HG02610 (cell line): ENCODE data around the gene WDR93.

Experiments used
- ATAC-seq: cut with Tn5 transposase; IDR thresholded peaks from one replicate; pipeline ENCODE4 v1.9.1; 2021; ENCODE audit warnings: mild to moderate bottlenecking, moderate library complexity; ENCODE audit not compliant: unreplicated experiment

Gene WDR93

GRCh38 chr15:89690276-89691218 lies at the start of gene WDR93, which contains the start of gene PEX11A:
WDR93 (plus strand) TSS chr15:89690811; CDS start chr15:89701747, 10,936 bp downstream.
PEX11A (minus strand) TSS chr15:89690754; CDS start chr15:89690632, 122 bp downstream.
- ATAC-seq = peak; percentile 92

DNA sequence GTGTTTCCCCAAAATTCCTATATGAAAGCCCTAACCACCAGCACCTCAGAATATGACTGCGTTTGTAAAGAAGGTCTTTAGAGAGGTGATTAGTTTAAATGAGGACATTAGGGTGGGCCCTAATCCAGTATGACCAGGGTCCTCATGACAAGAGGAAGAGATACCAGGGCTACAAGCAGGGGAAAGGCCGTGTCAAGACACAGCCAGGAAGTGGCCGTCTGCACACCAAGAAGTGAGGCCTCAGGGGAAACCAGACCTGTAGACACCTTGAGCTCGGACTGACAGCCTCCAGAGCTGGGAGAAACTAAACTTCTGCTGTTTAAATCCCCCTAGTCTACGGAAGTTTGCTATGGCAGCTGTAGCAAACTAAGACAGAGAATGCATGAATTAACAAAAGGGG lies 49.6 kb upstream of the WDR93 start:
- ATAC-seq = no peak

DNA sequence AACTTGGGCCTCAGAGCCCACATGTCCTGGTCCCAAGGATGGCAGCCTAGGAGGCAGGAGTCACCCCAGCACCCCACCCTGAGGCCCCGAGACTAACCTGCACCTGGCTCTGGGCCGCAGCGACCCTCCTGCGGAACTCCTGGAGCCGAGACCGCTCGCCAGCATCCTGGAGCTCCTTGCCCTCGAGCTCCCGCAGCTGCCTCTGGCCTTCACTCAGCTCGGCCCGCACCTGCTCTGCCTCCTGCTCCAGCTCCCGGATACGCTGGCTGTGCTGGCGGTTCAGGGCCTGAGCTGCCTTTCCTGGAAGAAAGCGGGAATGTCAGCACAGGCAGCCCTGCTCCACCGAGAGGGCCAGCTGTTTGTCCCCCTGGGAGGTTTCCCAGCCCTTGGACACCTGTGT lies 48.5 kb upstream of the WDR93 start:
- no peak for ATAC-seq

DNA sequence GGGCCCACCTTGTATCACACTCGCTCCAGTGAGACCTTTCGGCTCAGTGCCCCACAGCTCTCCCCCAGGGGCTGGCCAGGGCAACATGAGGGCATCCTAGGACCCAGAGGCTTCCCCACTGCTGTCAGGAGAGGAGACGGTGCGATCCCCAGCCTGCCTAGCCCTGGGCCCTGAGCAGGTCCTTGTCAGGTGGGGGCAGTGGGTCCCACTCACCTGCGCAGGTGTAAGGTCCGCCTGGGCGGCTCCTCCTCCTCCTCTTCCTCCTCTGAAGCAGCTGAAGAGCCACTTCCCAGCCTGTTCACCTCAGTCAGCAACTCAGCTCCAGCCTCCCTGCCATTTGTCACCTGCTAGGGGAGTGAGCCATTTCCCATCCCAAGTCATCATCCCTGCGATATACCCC lies 44.9 kb upstream of the WDR93 start:
- ATAC-seq = no peak

- no peak for ATAC-seq
Observed at GRCh38 chr15:89646416-89647141, 44.0 kb upstream of the WDR93 start.

GRCh38 chr15:89647191-89647851 lies 43.3 kb upstream of the WDR93 start:
- peak; percentile 44 for ATAC-seq

GRCh38 chr15:89648106-89649012 lies 42.3 kb upstream of the WDR93 start:
- ATAC-seq = no peak

GRCh38 chr15:89649013-89649625 lies 41.5 kb upstream of the WDR93 start:
- ATAC-seq = no peak

GRCh38 chr15:89649716-89650115 lies 40.9 kb upstream of the WDR93 start:
- ATAC-seq = no peak

DNA sequence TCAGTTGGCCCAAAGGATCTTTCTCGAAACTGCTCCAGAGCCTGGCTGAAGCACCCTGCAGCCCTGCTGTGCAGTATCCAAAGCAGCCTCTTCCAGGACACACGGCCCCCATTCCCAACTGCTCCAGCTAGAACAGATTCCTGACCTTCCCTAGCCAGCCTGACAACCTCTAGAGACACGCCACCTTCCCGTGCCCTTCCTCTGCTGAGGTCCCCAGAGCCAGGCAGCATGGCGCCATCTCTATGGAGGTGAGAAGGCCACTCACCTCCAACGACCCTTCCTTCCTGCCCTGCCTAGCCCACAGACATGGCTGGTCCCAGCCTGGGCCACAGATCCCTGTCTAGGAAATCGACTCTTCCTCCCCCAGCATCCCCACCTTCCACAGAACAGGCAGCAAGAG lies 38.5 kb upstream of the WDR93 start:
- no peak for ATAC-seq

DNA sequence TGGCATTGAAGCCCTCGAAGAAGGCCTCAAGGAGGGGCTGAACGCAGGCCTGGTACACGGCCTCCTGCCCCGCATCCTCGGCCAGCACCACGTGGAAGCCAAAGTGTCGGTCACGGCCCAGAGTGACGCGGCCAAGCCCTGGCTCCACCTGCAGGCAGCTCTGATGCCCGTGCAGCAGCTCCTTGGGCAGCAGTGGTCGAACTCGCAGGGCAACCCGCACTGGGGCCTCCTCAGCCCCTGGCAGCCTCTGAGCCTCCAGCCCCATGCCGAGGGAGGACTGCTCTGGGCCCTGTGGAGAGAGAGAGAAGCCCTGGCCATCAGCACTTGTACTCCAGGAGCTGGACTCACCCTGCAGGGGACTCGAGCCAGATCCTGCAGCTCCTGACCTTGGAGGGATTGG lies 37.9 kb upstream of the WDR93 start:
- no peak for ATAC-seq

GRCh38 chr15:89653578-89653977 lies 37.0 kb upstream of the WDR93 start:
- no peak for ATAC-seq

GRCh38 chr15:89654301-89654761 lies 36.3 kb upstream of the WDR93 start:
- ATAC-seq = no peak

DNA sequence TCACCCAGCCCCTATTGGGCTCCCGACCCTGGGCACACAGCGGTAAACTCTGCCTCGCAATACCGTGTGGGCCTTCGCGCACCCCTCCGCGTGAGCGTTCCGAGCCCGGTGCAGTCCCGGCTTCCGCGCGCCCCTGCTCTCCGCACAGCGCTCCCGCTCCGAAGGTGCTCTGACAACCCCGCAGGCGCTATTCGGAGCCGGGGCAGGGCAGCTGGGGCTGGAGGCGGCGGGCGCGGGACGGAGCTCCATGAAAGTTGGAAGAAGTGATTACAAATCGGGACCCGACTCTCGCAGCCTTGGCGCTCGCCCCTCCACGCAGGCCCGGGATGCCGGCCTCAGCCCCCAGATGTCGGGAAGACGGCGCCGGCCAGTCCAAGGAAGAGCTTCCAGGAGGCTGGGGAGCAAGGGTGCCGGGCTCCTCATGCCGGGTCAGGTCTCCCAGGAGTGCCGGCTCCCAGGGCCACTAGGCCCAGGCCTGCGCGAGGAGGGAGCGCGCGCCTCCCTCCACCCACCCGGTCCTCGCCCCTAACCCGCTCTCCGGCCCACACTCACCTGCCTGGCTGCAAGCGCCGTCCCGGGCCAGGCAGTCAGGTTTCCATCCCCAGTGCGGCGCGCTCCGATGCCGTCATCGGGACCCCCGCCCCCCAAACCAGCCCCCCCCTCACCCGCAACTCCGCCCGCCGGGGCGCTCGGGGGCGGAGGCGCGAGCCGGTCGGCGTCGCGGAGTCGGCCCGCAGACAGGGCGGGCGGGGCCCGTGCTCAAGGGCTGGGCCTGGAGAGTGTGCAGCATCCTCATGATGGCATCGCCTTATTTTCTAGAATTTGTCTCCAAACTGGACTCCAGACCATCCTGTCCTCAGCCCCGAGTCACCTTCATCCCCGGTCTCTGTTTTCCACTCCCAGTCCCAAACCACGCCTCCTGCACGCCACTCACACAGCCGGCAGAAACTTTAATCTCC lies 35.5 kb upstream of the WDR93 start, which contains the start of gene KIF7:
Gene KIF7, minus strand, starts transcription at position 621 of the 959 bp plus-strand sequence. CDS start 2,537 bp downstream, outside the sequence.
- ATAC-seq = no peak

DNA sequence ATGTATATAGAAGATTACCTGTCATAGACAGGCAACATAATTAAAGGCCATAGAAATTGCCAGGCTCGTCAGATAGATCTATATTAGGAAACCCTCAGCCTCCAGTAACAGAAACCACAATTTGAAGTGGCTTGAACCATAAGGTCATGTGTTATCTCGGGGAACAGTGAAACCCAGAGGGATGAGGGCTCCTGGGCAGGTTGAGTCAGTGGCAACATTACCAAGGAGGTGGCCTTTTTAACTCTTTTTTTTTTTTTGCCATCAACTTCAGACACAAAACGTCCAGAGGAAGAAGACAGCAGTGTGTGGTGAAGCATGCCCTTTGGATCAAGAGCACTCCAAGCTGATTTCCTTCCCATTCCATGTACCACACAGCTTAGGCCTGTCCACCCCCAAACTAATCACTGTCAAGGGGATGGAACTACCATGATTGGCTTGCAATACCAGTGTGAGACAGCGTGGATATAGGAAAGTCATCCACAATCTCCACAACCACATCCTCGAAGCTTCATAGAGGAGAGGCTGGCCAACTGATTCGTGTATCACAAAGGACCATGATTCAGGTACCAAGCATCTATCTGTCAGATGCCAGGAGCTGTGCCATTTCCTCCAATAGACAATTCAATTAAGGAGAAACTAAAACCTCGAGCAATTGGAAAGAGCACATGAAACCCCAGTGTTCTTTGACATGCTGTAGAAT lies 34.3 kb upstream of the WDR93 start:
- no peak for ATAC-seq

DNA sequence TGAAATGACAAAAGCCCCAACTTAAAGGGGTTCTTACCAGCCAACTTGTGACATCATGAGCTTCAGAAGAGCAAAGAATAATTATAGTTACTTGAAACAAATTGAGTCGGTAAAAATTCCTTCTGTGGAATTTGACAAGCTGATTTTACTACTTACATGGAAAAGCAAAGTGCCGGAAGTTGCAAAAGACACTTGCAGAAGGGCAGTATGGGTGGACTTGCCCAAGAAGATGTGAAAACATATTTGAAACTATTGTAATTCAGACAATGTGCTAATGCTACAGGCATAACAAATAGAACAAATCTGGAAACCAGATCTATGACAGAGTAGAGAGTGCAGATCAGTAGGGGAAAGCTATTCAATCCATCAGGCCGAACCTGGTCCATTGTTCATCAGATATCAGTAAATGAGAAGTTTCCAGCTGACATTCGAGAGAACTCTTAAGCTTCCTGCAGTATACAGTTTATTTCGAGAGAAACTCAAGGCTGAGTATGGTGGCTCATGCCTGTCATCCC lies 32.9 kb upstream of the WDR93 start:
- ATAC-seq = no peak

DNA sequence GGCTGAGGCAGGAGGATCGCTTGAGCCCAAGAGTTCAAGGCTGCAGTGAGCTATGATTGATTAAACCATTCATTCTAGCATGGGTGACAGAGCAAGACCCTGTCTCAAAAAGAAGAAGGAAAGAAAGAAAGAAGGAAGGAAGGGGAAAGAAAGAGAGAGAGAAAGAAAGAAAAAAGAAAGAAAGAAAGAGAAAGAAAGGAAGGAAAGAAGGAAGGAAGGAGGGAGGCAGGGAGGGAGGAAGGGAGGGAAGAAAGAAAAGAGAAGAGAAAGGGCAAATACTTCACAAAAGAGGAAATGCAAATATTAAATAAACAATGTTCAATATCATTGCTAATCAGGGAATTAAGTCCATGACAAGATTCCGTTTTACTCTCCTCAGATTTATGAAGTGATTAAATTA lies 31.3 kb upstream of the WDR93 start:
- no peak for ATAC-seq

DNA sequence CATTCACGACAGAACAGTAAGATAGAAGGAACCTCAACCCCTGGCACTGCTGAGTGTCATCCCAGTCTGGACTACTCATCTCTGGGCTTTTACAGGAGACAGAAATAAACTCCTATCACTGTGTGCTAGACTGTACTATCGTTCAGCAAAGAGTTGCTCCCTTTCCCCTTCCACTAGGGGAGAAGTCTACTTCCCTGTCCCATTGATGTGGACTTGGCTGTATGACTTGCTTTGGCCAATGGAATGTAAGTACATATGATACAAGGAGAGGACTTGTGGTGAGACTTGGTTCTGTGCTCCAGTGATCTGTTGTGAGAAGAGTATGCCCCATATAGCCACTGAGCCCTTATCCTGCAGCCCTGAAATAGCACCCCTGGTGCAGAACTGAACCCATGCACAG lies 30.1 kb upstream of the WDR93 start:
- no peak for ATAC-seq
